Measurements from ENCODE around the gene PRKCB. TPM values are rescaled to one million over a fixed set of nuclear protein-coding genes. Genes with fewer than 3 reads are reported as not detected.

Gene PRKCB
- total RNA-seq, 1 experiment from 2014 or later: 0.89 TPM

GRCh38 chr16:23786964-23787561, 48.7 kb upstream of the PRKCB start:
- H2AFZ ChIP-seq (ENCODE audit: low read depth, low read length, poor library complexity, severe bottlenecking): no peak overlapping the region
- DNase-seq (ENCODE audit: low read depth, low spot score) (no peak), ATAC-seq (no peak)
- ChIA-PET POLR2A (no interaction called here), CTCF (no interaction called here), RAD21 (ENCODE audit: low non-redundant PET in 1 of 2, low total read pairs in 2 of 2, uncharacterized antibody in 2 of 2, unreplicated experiment in 2 of 2) (no interaction called here)
- no peaks in the 10 kb centered on the region for H3K4me1 ChIP-seq (ENCODE audit: control insufficient read depth in 1 of 2, insufficient read depth in 2 of 2, low read length in 2 of 2)
- H3K27me3 ChIP-seq (ENCODE audit: insufficient read depth, low read length): peaks cover 8% of the 10 kb centered on the region; the same call in 1 of the 2 replicates
- H3K4me2 ChIP-seq (ENCODE audit: low read length): no peak overlapping the region
- H3K36me3 ChIP-seq (ENCODE audit: control insufficient read depth in 1 of 2, insufficient read depth in 2 of 2, low read length in 2 of 2): no peaks in the 10 kb centered on the region
- H3K79me2 ChIP-seq (ENCODE audit: insufficient read depth, low read length): no peaks in the 10 kb centered on the region
- H3K9me2 ChIP-seq (ENCODE audit: insufficient read depth): no peaks in the 10 kb centered on the region
- no peak overlapping the region for H3K27ac ChIP-seq (ENCODE audit: low read depth, low read length)
- TF ChIP-seq POLR2AphosphoS5 (IDR thresholded peaks at IDR 0.05; ENCODE audit: low read depth, low read length) (no peak), SRF (IDR thresholded peaks at IDR 0.05; ENCODE audit: low read depth) (no peak), CBX3 (IDR thresholded peaks at IDR 0.05; ENCODE audit: low read depth) (no peak), TCF7L2 (IDR thresholded peaks at IDR 0.05; ENCODE audit: borderline replicate concordance, extremely low read depth, insufficient read depth, insufficient read length) (no peak), RAD21 (IDR thresholded peaks at IDR 0.05; ENCODE audit: low read depth) (no peak), EZH2phosphoT487 (IDR thresholded peaks at IDR 0.05; ENCODE audit: borderline replicate concordance) (no peak), CEBPB (IDR thresholded peaks at IDR 0.05; ENCODE audit: low read depth) (no peak), SP1 (IDR thresholded peaks at IDR 0.05; ENCODE audit: low read depth) (no peak), ZNF274 (IDR thresholded peaks at IDR 0.05; ENCODE audit: low read depth, low read length) (no peak), ELF1 (IDR thresholded peaks at IDR 0.05; ENCODE audit: borderline replicate concordance, low read depth) (no peak), REST (IDR thresholded peaks at IDR 0.05; ENCODE audit: low read depth) (no peak)
- TF ChIP-seq, protein P1, sequence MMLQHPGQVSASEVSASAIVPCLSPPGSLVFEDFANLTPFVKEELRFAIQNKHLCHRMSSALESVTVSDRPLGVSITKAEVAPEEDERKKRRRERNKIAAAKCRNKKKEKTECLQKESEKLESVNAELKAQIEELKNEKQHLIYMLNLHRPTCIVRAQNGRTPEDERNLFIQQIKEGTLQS (IDR thresholded peaks at IDR 0.05): no peak
- TF ChIP-seq, protein P2, sequence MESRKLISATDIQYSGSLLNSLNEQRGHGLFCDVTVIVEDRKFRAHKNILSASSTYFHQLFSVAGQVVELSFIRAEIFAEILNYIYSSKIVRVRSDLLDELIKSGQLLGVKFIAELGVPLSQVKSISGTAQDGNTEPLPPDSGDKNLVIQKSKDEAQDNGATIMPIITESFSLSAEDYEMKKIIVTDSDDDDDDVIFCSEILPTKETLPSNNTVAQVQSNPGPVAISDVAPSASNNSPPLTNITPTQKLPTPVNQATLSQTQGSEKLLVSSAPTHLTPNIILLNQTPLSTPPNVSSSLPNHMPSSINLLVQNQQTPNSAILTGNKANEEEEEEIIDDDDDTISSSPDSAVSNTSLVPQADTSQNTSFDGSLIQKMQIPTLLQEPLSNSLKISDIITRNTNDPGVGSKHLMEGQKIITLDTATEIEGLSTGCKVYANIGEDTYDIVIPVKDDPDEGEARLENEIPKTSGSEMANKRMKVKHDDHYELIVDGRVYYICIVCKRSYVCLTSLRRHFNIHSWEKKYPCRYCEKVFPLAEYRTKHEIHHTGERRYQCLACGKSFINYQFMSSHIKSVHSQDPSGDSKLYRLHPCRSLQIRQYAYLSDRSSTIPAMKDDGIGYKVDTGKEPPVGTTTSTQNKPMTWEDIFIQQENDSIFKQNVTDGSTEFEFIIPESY (IDR thresholded peaks at IDR 0.05; ENCODE audit: extremely low read depth, insufficient replicate concordance, low read length): no peak
- H3K4me3 ChIP-seq (replicated peaks in 1 of 2; ENCODE audit: low read depth in 1 of 2, low read length in 2 of 2): no peak overlapping the region
- BruUV-seq (replicated peaks): no TSS peak
- H4K20me1 ChIP-seq (ENCODE audit: insufficient read depth): no peaks in the 10 kb centered on the region
- intact Hi-C loops (cut with micrococcal nuclease): no loop called here
- no peak overlapping the region for H3K9ac ChIP-seq (ENCODE audit: low read length)
- no peaks in the 10 kb centered on the region for H3K9me3 ChIP-seq (ENCODE audit: control insufficient read depth in 1 of 2, insufficient read depth in 1 of 2, low read depth in 1 of 2, low read length in 2 of 2)

Measured in HCT116 (cell line).